ENCODE measurements around the gene THEM4. TPM values are rescaled to one million over a fixed set of nuclear protein-coding genes. Genes with fewer than 3 reads are reported as not detected.
"Not testable (repeated sequence)": the region's sequence is repeated elsewhere in the genome, so short reads cannot be mapped to it uniquely, and the experiment has no call there.

THEM4 gene
- total RNA-seq, 1 donor = 9.8 TPM

DNA sequence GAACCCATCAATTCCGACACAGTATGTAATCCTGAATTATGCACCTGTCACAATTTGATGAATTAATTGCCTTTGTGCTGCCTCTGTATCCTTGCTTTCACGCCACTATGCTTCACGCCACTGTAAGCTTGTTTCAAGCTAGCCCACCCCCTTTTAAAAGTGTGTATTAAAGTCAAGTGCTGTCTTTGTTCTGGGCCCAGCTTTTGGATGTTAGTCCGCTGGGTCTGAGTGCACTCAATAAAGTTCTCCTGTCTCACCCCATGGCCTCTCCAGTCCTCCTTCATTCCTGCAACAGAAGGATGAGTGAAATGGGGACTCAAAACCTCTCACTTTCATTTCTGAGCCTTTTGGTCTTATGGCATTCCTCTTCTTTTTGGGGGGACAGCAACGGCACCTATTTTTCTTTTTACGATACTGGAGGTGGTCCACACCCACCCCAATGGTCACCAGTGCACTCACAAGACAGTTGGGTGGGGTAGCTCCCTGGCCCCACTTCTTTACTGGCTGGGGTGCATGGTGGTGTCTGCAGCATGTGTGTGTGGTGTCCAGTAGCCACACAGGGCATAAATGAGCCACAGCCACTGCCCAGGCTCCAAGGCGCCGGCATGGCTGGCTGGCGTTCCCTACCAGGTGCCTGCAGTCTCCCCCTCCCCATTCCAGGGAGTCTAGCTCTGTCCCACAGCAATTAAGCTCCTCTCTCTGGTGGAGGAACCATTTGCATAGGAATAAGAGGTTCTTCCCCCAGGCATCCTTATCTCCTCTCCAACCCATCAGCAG lies 1.8 kb downstream of the THEM4 start:
- H4K20me1 ChIP-seq (ENCODE audit: insufficient read depth, low read length) = no peaks in the 10 kb centered on the region
- H3K4me1 ChIP-seq (ENCODE audit: insufficient read depth, low read length) = peaks cover 15% of the 10 kb centered on the region
- no peak overlapping the region for H2AFZ ChIP-seq (ENCODE audit: low read length)
- no peak overlapping the region for H3K4me2 ChIP-seq (ENCODE audit: insufficient read depth, low read length)
- H3K36me3 ChIP-seq (ENCODE audit: insufficient read depth, low read length) = peaks cover 5% of the 10 kb centered on the region
- peaks cover 24% of the 10 kb centered on the region for H3K79me2 ChIP-seq (ENCODE audit: insufficient read depth, low read length)
- TF ChIP-seq, protein P1, sequence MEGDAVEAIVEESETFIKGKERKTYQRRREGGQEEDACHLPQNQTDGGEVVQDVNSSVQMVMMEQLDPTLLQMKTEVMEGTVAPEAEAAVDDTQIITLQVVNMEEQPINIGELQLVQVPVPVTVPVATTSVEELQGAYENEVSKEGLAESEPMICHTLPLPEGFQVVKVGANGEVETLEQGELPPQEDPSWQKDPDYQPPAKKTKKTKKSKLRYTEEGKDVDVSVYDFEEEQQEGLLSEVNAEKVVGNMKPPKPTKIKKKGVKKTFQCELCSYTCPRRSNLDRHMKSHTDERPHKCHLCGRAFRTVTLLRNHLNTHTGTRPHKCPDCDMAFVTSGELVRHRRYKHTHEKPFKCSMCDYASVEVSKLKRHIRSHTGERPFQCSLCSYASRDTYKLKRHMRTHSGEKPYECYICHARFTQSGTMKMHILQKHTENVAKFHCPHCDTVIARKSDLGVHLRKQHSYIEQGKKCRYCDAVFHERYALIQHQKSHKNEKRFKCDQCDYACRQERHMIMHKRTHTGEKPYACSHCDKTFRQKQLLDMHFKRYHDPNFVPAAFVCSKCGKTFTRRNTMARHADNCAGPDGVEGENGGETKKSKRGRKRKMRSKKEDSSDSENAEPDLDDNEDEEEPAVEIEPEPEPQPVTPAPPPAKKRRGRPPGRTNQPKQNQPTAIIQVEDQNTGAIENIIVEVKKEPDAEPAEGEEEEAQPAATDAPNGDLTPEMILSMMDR (IDR thresholded peaks at IDR 0.05; ENCODE audit: extremely low read depth, low read depth, low read length) = no peak
- no peaks in the 10 kb centered on the region for H3K9me3 ChIP-seq (ENCODE audit: low read depth, low read length)
- DNase-seq (ENCODE audit: insufficient read length, low spot score, missing footprints) = peak; percentile 34
- no peaks in the 10 kb centered on the region for H3K27me3 ChIP-seq (ENCODE audit: insufficient read depth, low read length)
- no peak overlapping the region for H3K27ac ChIP-seq (ENCODE audit: low read depth, low read length)
- H3K4me3 ChIP-seq (ENCODE audit: insufficient read depth, low read length) = no peak overlapping the region

DNA sequence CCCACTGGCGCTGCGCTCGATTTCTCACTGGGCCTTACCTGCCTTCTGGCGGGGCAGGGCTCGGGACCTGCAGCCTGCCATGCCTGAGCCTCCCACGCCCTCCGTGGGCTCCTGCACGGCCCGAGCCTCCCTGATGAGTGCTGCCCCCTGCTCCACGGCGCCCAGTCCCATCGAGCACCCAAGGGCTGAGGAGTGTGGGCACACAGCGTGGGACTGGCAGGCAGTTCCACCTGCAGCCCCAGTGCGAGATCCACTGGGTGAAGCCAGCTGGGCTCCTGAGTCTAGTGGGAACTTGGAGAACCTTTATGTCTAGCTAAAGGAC lies 3.0 kb downstream of the THEM4 start:
- not testable (repeated sequence) for H3K27ac ChIP-seq (ENCODE audit: low read depth, low read length); DNase-seq (ENCODE audit: insufficient read length, low spot score, missing footprints); H3K9me3 ChIP-seq (ENCODE audit: low read depth, low read length); H3K4me2 ChIP-seq (ENCODE audit: insufficient read depth, low read length); H2AFZ ChIP-seq (ENCODE audit: low read length); H4K20me1 ChIP-seq (ENCODE audit: insufficient read depth, low read length); H3K4me3 ChIP-seq (ENCODE audit: insufficient read depth, low read length); H3K36me3 ChIP-seq (ENCODE audit: insufficient read depth, low read length); H3K27me3 ChIP-seq (ENCODE audit: insufficient read depth, low read length)
- peaks cover 15% of the 10 kb centered on the region for H3K4me1 ChIP-seq (ENCODE audit: insufficient read depth, low read length)
- H3K79me2 ChIP-seq (ENCODE audit: insufficient read depth, low read length) = peaks cover 30% of the 10 kb centered on the region

DNA sequence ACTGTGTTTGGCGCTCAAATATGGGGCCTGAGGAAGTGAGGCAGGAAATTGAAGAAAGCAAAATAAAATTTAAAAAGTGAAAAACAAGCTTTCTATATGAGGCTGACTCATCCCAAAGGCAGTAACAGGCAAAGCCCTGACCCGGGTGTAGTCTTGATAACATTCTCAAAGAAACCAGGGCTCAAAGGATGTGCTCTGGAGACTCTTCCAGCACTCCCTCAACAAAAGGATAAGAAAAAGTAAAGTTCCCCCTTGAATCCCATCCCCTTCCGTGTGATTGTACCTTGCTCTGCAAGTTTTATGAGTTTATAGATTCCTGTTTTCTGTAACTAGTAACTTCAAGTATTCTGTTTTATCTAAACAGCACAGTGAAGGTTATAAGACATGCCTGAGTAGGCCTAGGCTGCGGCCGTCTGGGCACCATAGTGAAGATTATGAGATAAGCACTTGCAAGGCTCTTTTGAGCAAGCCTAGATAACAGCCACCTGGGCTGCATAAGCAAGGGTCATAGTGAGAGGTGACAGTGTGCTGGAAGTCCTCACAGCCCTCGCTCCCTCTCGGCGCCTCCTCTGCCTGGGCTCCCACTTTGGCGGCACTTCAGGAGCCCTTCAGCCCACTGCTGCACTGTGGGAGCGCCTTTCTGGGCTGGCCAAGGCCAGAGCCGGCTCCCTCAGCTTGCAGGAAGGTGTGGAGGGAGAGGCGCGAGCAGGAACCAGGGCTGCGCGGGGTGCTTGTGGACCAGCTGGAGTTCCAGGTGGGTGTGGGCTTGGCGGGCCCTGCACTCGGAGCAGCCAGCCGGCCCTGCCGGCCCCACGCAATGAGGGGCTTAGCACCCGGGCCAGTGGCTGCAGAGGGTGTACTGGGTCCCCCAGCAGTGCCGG lies 3.6 kb downstream of the THEM4 start:
- DNase-seq (ENCODE audit: insufficient read length, low spot score, missing footprints) = peak; percentile 89
- peak overlapping the region; percentile 45 for H3K4me2 ChIP-seq (ENCODE audit: insufficient read depth, low read length)
- peak overlapping the region; percentile 60 for H2AFZ ChIP-seq (ENCODE audit: low read length)
- H3K27me3 ChIP-seq (ENCODE audit: insufficient read depth, low read length); H3K9me3 ChIP-seq (ENCODE audit: low read depth, low read length); H4K20me1 ChIP-seq (ENCODE audit: insufficient read depth, low read length); H3K4me3 ChIP-seq (ENCODE audit: insufficient read depth, low read length); H3K36me3 ChIP-seq (ENCODE audit: insufficient read depth, low read length): not testable (repeated sequence)
- peak overlapping the region; percentile 50 for H3K27ac ChIP-seq (ENCODE audit: low read depth, low read length)
- H3K79me2 ChIP-seq (ENCODE audit: insufficient read depth, low read length) = peaks cover 30% of the 10 kb centered on the region
- peaks cover 15% of the 10 kb centered on the region for H3K4me1 ChIP-seq (ENCODE audit: insufficient read depth, low read length)

DNA sequence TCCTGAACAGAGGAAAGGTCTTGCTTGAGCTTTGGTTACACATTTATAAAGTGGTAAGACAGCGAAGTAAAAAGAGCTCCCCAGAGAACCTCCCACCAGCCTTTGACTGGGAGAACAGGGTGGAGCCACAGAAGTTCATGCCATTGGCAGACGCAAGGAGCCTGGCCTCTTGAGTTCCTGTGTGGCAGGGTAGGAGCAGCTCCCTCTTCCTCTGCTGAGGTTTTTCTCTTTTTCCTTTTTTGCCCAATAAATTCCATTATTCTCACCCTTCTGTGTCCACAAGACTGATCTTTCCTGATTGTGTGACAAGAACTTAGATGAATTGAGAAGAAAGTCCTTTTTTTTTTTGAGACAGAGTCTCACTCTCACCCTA lies 4.3 kb downstream of the THEM4 start:
- Histone ChIP-seq H3K4me3 (ENCODE audit: insufficient read depth, low read length) (no peak overlapping the region), H3K36me3 (ENCODE audit: insufficient read depth, low read length) (peaks cover 5% of the 10 kb centered on the region), H3K4me2 (ENCODE audit: insufficient read depth, low read length) (peak overlapping the region; percentile 45), H3K4me1 (ENCODE audit: insufficient read depth, low read length) (peaks cover 11% of the 10 kb centered on the region), H3K79me2 (ENCODE audit: insufficient read depth, low read length) (peaks cover 30% of the 10 kb centered on the region), H4K20me1 (ENCODE audit: insufficient read depth, low read length) (no peaks in the 10 kb centered on the region), H3K27me3 (ENCODE audit: insufficient read depth, low read length) (no peaks in the 10 kb centered on the region), H3K27ac (ENCODE audit: low read depth, low read length) (peak overlapping the region; percentile 50), H3K9me3 (ENCODE audit: low read depth, low read length) (no peaks in the 10 kb centered on the region), H2AFZ (ENCODE audit: low read length) (peak overlapping the region; percentile 60)
- TF ChIP-seq, protein P1 (IDR thresholded peaks at IDR 0.05; ENCODE audit: extremely low read depth, low read depth, low read length) = no peak
- DNase-seq (ENCODE audit: insufficient read length, low spot score, missing footprints) = no peak

Data from osteoblast (primary cell).